Activated T-helper 17 cell treated with anti-CD3 and anti-CD28 coated beads, Interleukin-2, amount 50 U/mL, for 72 hours (primary cell): ENCODE data around the gene PDS5B. TPM values are rescaled to one million over a fixed set of nuclear protein-coding genes. Genes with fewer than 3 reads are reported as not detected.

Experiments
- ATAC-seq: fragments of 150-1000 bp; cut with Tn5 transposase; replicated peaks from 2 replicates; pipeline ENCODE4 v1.10.0; 2021; ENCODE audit warnings: mild to moderate bottlenecking, moderate library complexity
- H3K27ac Mint-ChIP-seq: one replicate; pipeline ENCODE4 v1.8.0; 2022; ENCODE audit warnings: mixed read lengths
- H3K27me3 Mint-ChIP-seq: one replicate; pipeline ENCODE4 v1.8.0; 2022; ENCODE audit warnings: mixed read lengths
- H3K36me3 Mint-ChIP-seq: one replicate; pipeline ENCODE4 v1.8.0; 2022; ENCODE audit warnings: low read depth, mild to moderate bottlenecking, mixed read lengths
- H3K4me1 Mint-ChIP-seq: one replicate; pipeline ENCODE4 v1.8.0; 2022; ENCODE audit warnings: mixed read lengths
- H3K4me3 Mint-ChIP-seq: one replicate; pipeline ENCODE4 v1.8.0; 2022; ENCODE audit warnings: mild to moderate bottlenecking, mixed read lengths
- H3K9me3 Mint-ChIP-seq: one replicate; pipeline ENCODE4 v1.8.0; 2022; ENCODE audit warnings: mixed read lengths
- total RNA-seq, 2 donors: library from RNA; stranded (reverse); gene quantifications; one replicate each; pipeline ENCODE4 v1.2.3, GENCODE V29; 2022

Gene PDS5B
- total RNA-seq, 2 donors from 2014 or later: 55.6 to 62.2 TPM

- Mint-ChIP-seq H3K4me3 (peak overlapping the region; percentile 41), H3K36me3 (peaks cover 46% of the 10 kb centered on the region), H3K4me1 (peaks cover 35% of the 10 kb centered on the region), H3K27ac (peak overlapping the region; percentile 22), H3K9me3 (no peaks in the 10 kb centered on the region), H3K27me3 (no peaks in the 10 kb centered on the region)
- ATAC-seq: peak; percentile 77
Observed at GRCh38 chr13:32650705-32651311, 64.6 kb downstream of the PDS5B start.

- H3K36me3 Mint-ChIP-seq: peaks cover 58% of the 10 kb centered on the region
- H3K27me3 Mint-ChIP-seq: no peaks in the 10 kb centered on the region
- no peak for ATAC-seq
- peaks cover 30% of the 10 kb centered on the region for H3K4me1 Mint-ChIP-seq
- H3K9me3 Mint-ChIP-seq: no peaks in the 10 kb centered on the region
- H3K4me3 Mint-ChIP-seq: no peak overlapping the region
- no peak overlapping the region for H3K27ac Mint-ChIP-seq
Observed at GRCh38 chr13:32657309-32657708, 71.1 kb downstream of the PDS5B start.

GRCh38 chr13:32659736-32660135 is 73.5 kb downstream of the PDS5B start:
- no peak for ATAC-seq
- Mint-ChIP-seq H3K36me3 (peaks cover 45% of the 10 kb centered on the region), H3K4me3 (no peak overlapping the region), H3K9me3 (no peaks in the 10 kb centered on the region), H3K27me3 (no peaks in the 10 kb centered on the region), H3K27ac (no peak overlapping the region), H3K4me1 (peaks cover 20% of the 10 kb centered on the region)

GRCh38 chr13:32660227-32660626 is 74.0 kb downstream of the PDS5B start:
- Mint-ChIP-seq H3K4me1 (peaks cover 20% of the 10 kb centered on the region), H3K36me3 (peaks cover 41% of the 10 kb centered on the region), H3K27ac (no peak overlapping the region), H3K9me3 (no peaks in the 10 kb centered on the region), H3K4me3 (no peak overlapping the region), H3K27me3 (no peaks in the 10 kb centered on the region)
- no peak for ATAC-seq

- Mint-ChIP-seq H3K36me3 (peaks cover 48% of the 10 kb centered on the region), H3K9me3 (no peaks in the 10 kb centered on the region), H3K4me3 (no peak overlapping the region), H3K27ac (no peak overlapping the region), H3K4me1 (peaks cover 13% of the 10 kb centered on the region), H3K27me3 (no peaks in the 10 kb centered on the region)
- no peak for ATAC-seq
Observed at GRCh38 chr13:32661685-32662084, 75.4 kb downstream of the PDS5B start.

GRCh38 chr13:32663660-32664059 is 77.4 kb downstream of the PDS5B start:
- peaks cover 56% of the 10 kb centered on the region for H3K36me3 Mint-ChIP-seq
- H3K9me3 Mint-ChIP-seq: no peaks in the 10 kb centered on the region
- no peaks in the 10 kb centered on the region for H3K27me3 Mint-ChIP-seq
- H3K4me1 Mint-ChIP-seq: peaks cover 4% of the 10 kb centered on the region
- H3K4me3 Mint-ChIP-seq: no peak overlapping the region
- no peak overlapping the region for H3K27ac Mint-ChIP-seq
- ATAC-seq: no peak

- ATAC-seq: no peak
Observed at GRCh38 chr13:32666990-32667571, 80.8 kb downstream of the PDS5B start.

GRCh38 chr13:32669030-32669646 is 82.9 kb downstream of the PDS5B start:
- Mint-ChIP-seq H3K4me1 (no peaks in the 10 kb centered on the region), H3K36me3 (peaks cover 62% of the 10 kb centered on the region), H3K27ac (no peak overlapping the region), H3K9me3 (no peaks in the 10 kb centered on the region), H3K4me3 (no peak overlapping the region), H3K27me3 (no peaks in the 10 kb centered on the region)
- ATAC-seq: peak; percentile 34

More at GRCh38 chr13:32666990-32667571, 80.8 kb downstream of the PDS5B start:
- no peak overlapping the region for H3K4me3 Mint-ChIP-seq
- no peaks in the 10 kb centered on the region for H3K4me1 Mint-ChIP-seq
- no peaks in the 10 kb centered on the region for H3K9me3 Mint-ChIP-seq
- peaks cover 49% of the 10 kb centered on the region for H3K36me3 Mint-ChIP-seq
- peak overlapping the region; percentile 32 for H3K27ac Mint-ChIP-seq
- no peaks in the 10 kb centered on the region for H3K27me3 Mint-ChIP-seq

GRCh38 chr13:32674503-32674902 is 88.3 kb downstream of the PDS5B start:
- no peak overlapping the region for H3K27ac Mint-ChIP-seq
- peaks cover 80% of the 10 kb centered on the region for H3K36me3 Mint-ChIP-seq
- H3K27me3 Mint-ChIP-seq: no peaks in the 10 kb centered on the region
- no peaks in the 10 kb centered on the region for H3K4me1 Mint-ChIP-seq
- H3K9me3 Mint-ChIP-seq: no peaks in the 10 kb centered on the region
- ATAC-seq: no peak
- no peak overlapping the region for H3K4me3 Mint-ChIP-seq

- ATAC-seq: no peak
- H3K27ac Mint-ChIP-seq: no peak overlapping the region
- H3K36me3 Mint-ChIP-seq: peaks cover 94% of the 10 kb centered on the region
Observed at GRCh38 chr13:32676242-32676641, 90.0 kb downstream of the PDS5B start.

GRCh38 chr13:32682130-32682529 is 95.9 kb downstream of the PDS5B start:
- Mint-ChIP-seq H3K36me3 (peaks cover 91% of the 10 kb centered on the region), H3K4me1 (peaks cover 5% of the 10 kb centered on the region), H3K27me3 (no peaks in the 10 kb centered on the region), H3K27ac (peak overlapping the region; percentile 64), H3K4me3 (no peak overlapping the region), H3K9me3 (no peaks in the 10 kb centered on the region)
- peak; percentile 60 for ATAC-seq

More at GRCh38 chr13:32676242-32676641, 90.0 kb downstream of the PDS5B start:
- H3K27me3 Mint-ChIP-seq: no peaks in the 10 kb centered on the region
- H3K9me3 Mint-ChIP-seq: no peaks in the 10 kb centered on the region
- H3K4me1 Mint-ChIP-seq: peaks cover 5% of the 10 kb centered on the region
- H3K4me3 Mint-ChIP-seq: no peak overlapping the region

- Mint-ChIP-seq H3K27ac (peak overlapping the region; percentile 64), H3K36me3 (peaks cover 91% of the 10 kb centered on the region), H3K4me3 (no peak overlapping the region), H3K27me3 (no peaks in the 10 kb centered on the region), H3K4me1 (peaks cover 5% of the 10 kb centered on the region), H3K9me3 (no peaks in the 10 kb centered on the region)
- ATAC-seq: no peak
Observed at GRCh38 chr13:32682740-32683139, 96.5 kb downstream of the PDS5B start.

GRCh38 chr13:32687275-32687674 is 101.0 kb downstream of the PDS5B start:
- Mint-ChIP-seq H3K9me3 (no peaks in the 10 kb centered on the region), H3K27me3 (no peaks in the 10 kb centered on the region), H3K4me3 (no peak overlapping the region), H3K27ac (no peak overlapping the region), H3K4me1 (no peaks in the 10 kb centered on the region), H3K36me3 (peaks cover 76% of the 10 kb centered on the region)
- no peak for ATAC-seq

GRCh38 chr13:32695602-32696250 is 109.5 kb downstream of the PDS5B start:
- no peak overlapping the region for H3K4me3 Mint-ChIP-seq
- H3K27me3 Mint-ChIP-seq: no peaks in the 10 kb centered on the region
- H3K4me1 Mint-ChIP-seq: no peaks in the 10 kb centered on the region
- H3K9me3 Mint-ChIP-seq: no peaks in the 10 kb centered on the region
- ATAC-seq: no peak
- no peak overlapping the region for H3K27ac Mint-ChIP-seq
- H3K36me3 Mint-ChIP-seq: peaks cover 63% of the 10 kb centered on the region

- ATAC-seq: no peak
- no peaks in the 10 kb centered on the region for H3K4me1 Mint-ChIP-seq
- H3K36me3 Mint-ChIP-seq: peaks cover 86% of the 10 kb centered on the region
- no peak overlapping the region for H3K4me3 Mint-ChIP-seq
- H3K27me3 Mint-ChIP-seq: no peaks in the 10 kb centered on the region
- no peak overlapping the region for H3K27ac Mint-ChIP-seq
- H3K9me3 Mint-ChIP-seq: no peaks in the 10 kb centered on the region
Observed at GRCh38 chr13:32707471-32707870, 121.2 kb downstream of the PDS5B start.
